Fibroblast of lung (primary cell): ENCODE results near the gene RTP3. TPM values are rescaled to one million over a fixed set of nuclear protein-coding genes. Genes with fewer than 3 reads are reported as not detected.

Experiments used
- DNase-seq, 2 donors: peaks; one replicate each; pipeline versions ENCODE4 v3.0.0 to v3.0.0-alpha.2; 2010; ENCODE audit warnings: low read depth in 2 of 2
- H2AFZ ChIP-seq: 2 replicates; pipeline ENCODE4 v1.5.1; 2012; ENCODE audit warnings: low read length, control low read depth, inconsistent platforms
- H3K27ac ChIP-seq: 2 replicates; pipeline ENCODE4 v1.5.1; 2011; ENCODE audit warnings: low read length, control low read depth; ENCODE audit not compliant: insufficient read depth
- H3K27me3 ChIP-seq: 2 replicates; pipeline ENCODE4 v1.5.1; 2011; ENCODE audit warnings: mild to moderate bottlenecking, low read length; ENCODE audit not compliant: control insufficient read depth, insufficient read depth
- H3K36me3 ChIP-seq: 2 replicates; pipeline ENCODE4 v1.5.1; 2011; ENCODE audit warnings: low read length; ENCODE audit not compliant: control insufficient read depth, insufficient read depth
- H3K4me1 ChIP-seq: 2 replicates; pipeline ENCODE4 v1.5.1; 2011; ENCODE audit warnings: low read length; ENCODE audit not compliant: control insufficient read depth, insufficient read depth; ENCODE audit errors: extremely low read depth
- H3K4me2 ChIP-seq: 2 replicates; pipeline ENCODE4 v1.5.1; 2011; ENCODE audit warnings: low read length, control low read depth; ENCODE audit not compliant: insufficient read depth; ENCODE audit errors: extremely low read depth
- H3K4me3 ChIP-seq, 4 experiments: fragments of 200-600 bp in 1 of 4; sonication (generic) in 1 of 4; replicated peaks in 1 of 4; 2 replicates each; pipeline ENCODE4 v1.5.1; 2011 to 2016; ENCODE audit warnings: low read length in 4 of 4, low read depth in 3 of 4, mild to moderate bottlenecking in 3 of 4, control low read depth in 2 of 4, inconsistent platforms in 1 of 4, mixed read lengths in 1 of 4; ENCODE audit not compliant: insufficient read depth in 1 of 4; ENCODE audit errors: control extremely low read depth in 1 of 4
- H3K79me2 ChIP-seq: 2 replicates; pipeline ENCODE4 v1.5.1; 2012; ENCODE audit warnings: mild to moderate bottlenecking, low read length, inconsistent platforms; ENCODE audit not compliant: control insufficient read depth, insufficient read depth
- H3K9ac ChIP-seq: 2 replicates; pipeline ENCODE4 v1.5.1; 2011; ENCODE audit warnings: mild to moderate bottlenecking, low read length, control low read depth; ENCODE audit not compliant: insufficient read depth
- H3K9me3 ChIP-seq: 2 replicates; pipeline ENCODE4 v1.5.1; 2012; ENCODE audit warnings: low read depth, low read length; ENCODE audit not compliant: control insufficient read depth, insufficient read depth
- H4K20me1 ChIP-seq: 2 replicates; pipeline ENCODE4 v1.5.1; 2011; ENCODE audit warnings: low read length; ENCODE audit not compliant: control insufficient read depth, insufficient read depth; ENCODE audit errors: extremely low read depth
- EZH2 ChIP-seq: IDR thresholded peaks from 2 replicates; pipeline ENCODE4 v1.5.1; 2012; ENCODE audit warnings: low read length, control low read depth, mild to moderate bottlenecking; ENCODE audit errors: missing control alignments
- polyA plus RNA-seq, 2 donors: library from polyadenylated mRNA; depleted of rRNA in 1 of 2; stranded (reverse) in 1 of 2; unstranded in 1 of 2; fragments of >200 nt; gene quantifications; 2 replicates each; pipeline ENCODE4 v1.2.1, GENCODE V29; 2011 to 2012; ENCODE audit warnings: missing spikeins in 1 of 2
- total RNA-seq: library from RNA; depleted of rRNA; stranded (reverse); fragments of >200 nt; gene quantifications from 2 replicates; pipeline ENCODE4 v1.2.1, GENCODE V29; 2014
- TF ChIP-seq, protein P1 (sequence below), 2 donors: IDR thresholded peaks in 1 of 2; conservative IDR thresholded peaks in 1 of 2; 1 replicate in 1 of 2; 2 replicates in 1 of 2; pipeline ENCODE4 v1.5.1; 2011 to 2012; ENCODE audit warnings: low read length in 2 of 2, control low read depth in 1 of 2, inconsistent platforms in 1 of 2, low read depth in 1 of 2, mild to moderate bottlenecking in 1 of 2

The RTP3 gene
- total and polyA plus RNA-seq, 2 donors (not counting 1 experiment from before 2014, with no cell fraction given) = not detected

DNA sequence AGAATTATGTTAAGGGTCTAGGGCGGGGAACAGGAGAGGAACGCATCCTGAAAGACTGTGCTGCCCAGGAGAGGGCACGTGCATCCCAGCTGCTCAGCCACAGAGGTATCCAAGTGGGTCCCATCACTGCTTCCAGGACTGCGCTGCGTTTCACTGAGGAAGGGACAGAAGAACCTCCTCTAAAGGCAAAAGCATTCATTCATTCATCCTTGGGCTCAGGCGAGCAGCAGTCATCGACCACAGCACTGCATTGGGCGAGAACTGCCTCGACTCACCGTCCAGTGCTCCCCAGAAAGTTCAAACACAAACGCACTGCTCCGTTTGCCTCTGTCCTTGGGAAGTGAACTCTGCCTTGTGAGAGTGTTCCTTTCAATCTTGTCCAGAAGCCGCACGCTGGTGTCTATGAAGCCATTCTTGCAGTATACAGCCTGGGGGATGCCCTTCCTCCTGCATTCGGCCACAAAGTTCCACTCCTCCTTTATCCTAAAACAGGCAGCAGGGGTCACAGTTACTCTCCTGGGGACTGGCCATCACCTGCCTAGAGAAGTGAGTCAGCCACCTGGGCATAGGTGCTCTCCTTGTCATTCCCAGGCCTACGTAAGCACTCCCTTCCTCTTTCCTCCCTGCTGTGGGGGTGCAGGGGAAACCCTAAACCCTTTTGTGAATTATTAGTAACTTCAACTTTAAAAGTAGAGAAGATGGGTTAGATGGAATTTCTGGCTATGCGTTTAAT lies 47.2 kb downstream of the RTP3 start:
- Histone ChIP-seq H3K4me3 (no peak overlapping the region), H3K79me2 (no peaks in the 10 kb centered on the region), H3K36me3 (no peaks in the 10 kb centered on the region), H3K27ac (no peak overlapping the region), H3K9ac (no peak overlapping the region), H3K27me3 (no peaks in the 10 kb centered on the region), H3K9me3 (no peaks in the 10 kb centered on the region), H4K20me1 (no peaks in the 10 kb centered on the region), H3K4me2 (no peak overlapping the region), H3K4me1 (no peaks in the 10 kb centered on the region), H2AFZ (no peak overlapping the region)
- DNase-seq = no peak
- TF ChIP-seq, protein P1, sequence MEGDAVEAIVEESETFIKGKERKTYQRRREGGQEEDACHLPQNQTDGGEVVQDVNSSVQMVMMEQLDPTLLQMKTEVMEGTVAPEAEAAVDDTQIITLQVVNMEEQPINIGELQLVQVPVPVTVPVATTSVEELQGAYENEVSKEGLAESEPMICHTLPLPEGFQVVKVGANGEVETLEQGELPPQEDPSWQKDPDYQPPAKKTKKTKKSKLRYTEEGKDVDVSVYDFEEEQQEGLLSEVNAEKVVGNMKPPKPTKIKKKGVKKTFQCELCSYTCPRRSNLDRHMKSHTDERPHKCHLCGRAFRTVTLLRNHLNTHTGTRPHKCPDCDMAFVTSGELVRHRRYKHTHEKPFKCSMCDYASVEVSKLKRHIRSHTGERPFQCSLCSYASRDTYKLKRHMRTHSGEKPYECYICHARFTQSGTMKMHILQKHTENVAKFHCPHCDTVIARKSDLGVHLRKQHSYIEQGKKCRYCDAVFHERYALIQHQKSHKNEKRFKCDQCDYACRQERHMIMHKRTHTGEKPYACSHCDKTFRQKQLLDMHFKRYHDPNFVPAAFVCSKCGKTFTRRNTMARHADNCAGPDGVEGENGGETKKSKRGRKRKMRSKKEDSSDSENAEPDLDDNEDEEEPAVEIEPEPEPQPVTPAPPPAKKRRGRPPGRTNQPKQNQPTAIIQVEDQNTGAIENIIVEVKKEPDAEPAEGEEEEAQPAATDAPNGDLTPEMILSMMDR (conservative IDR thresholded peaks at IDR 0.05 in 1 of 2, IDR thresholded peaks at IDR 0.05 in 1 of 2; ENCODE audit: low read depth in 1 of 2, low read length in 2 of 2) = no peak
- TF ChIP-seq EZH2 = no peak

DNA sequence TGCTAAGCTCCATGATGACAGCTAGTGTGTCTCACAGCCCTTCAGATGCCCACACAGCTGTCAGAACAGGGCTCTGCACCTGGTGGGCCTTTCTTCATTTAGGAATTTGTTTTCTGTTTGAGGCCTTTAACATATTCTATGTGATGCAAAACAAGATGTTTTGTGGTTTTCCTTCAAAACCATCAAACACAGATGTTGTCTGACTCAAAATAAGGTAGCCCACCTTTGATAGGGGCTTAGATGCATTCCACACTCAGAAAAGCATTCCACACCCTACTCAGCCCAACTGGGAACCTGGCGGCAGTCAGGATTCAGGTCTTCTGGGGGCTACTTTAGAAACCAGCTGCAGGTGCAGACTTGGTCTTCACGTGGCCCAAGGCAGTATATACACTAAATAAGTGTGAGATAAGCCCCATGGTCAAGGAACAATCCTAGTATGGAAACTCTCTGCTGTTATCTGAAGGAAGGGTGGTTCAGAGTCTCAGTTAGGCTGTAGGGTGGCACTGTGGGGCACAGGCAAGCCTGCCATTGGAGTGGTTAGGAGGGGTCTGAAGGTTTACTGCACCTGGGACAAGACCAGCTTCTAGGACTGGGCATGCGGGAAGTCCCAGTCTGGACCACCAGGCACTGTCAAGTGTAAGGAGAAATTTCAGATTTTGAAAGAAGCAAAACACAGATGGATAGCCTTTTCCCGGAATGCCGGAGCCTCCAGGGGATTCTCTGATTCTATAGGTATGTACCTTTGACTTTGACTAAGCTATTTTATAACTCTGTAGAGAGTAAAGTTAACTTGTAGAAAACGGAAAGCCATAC lies 48.2 kb downstream of the RTP3 start:
- H3K4me1 ChIP-seq = no peaks in the 10 kb centered on the region
- DNase-seq = no peak
- no peak overlapping the region for H3K9ac ChIP-seq

More for the DNA sequence above, 48.2 kb downstream of the RTP3 start:
- no peak overlapping the region for H3K4me2 ChIP-seq
- no peak overlapping the region for H3K27ac ChIP-seq
- H3K9me3 ChIP-seq = no peaks in the 10 kb centered on the region
- H2AFZ ChIP-seq = no peak overlapping the region
- H4K20me1 ChIP-seq = no peaks in the 10 kb centered on the region
- no peak overlapping the region for H3K4me3 ChIP-seq
- H3K36me3 ChIP-seq = no peaks in the 10 kb centered on the region
- no peaks in the 10 kb centered on the region for H3K79me2 ChIP-seq
- no peaks in the 10 kb centered on the region for H3K27me3 ChIP-seq
- TF ChIP-seq, protein P1 (conservative IDR thresholded peaks at IDR 0.05 in 1 of 2, IDR thresholded peaks at IDR 0.05 in 1 of 2; ENCODE audit: low read depth in 1 of 2, low read length in 2 of 2) = no peak
- no peak for TF ChIP-seq EZH2
